GM21825 (cell line): ENCODE measurements around the gene TSPEAR.
"Not testable (repeated sequence)": the region's sequence is repeated elsewhere in the genome, so short reads cannot be mapped to it uniquely, and the experiment has no call there.

Source experiments
- ATAC-seq: cut with Tn5 transposase; IDR thresholded peaks from one replicate; pipeline ENCODE4 v1.9.1; 2021; ENCODE audit warnings: mild to moderate bottlenecking, moderate library complexity; ENCODE audit not compliant: unreplicated experiment

Gene TSPEAR

DNA sequence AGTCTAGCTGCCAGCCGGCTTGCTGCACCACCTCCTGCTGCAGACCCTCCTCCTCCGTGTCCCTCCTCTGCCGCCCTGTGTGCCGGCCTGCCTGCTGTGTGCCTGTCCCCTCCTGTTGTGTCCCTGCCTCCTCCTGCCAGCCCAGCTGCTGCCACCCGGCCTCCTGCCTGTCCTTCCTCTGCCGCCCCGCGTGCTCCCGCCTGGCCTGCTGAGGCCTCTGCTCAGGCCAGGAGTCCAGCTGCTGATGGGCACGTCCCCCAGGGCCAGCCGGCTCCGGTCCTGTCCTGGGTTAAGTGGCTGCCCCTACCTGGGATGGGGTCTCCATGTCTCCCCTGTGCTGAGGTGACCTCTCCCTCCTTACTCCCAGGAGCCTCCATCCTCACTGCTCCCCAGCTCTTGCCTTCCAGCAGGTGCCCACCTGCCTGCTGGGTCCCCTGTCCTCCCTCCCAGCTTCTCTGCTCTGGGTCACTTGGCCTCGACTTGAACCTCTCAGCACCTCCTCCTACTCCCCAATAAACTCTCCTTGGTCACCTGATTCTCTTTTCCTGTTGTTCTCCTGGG lies 98.6 kb downstream of the TSPEAR start:
- ATAC-seq, result no peak

DNA sequence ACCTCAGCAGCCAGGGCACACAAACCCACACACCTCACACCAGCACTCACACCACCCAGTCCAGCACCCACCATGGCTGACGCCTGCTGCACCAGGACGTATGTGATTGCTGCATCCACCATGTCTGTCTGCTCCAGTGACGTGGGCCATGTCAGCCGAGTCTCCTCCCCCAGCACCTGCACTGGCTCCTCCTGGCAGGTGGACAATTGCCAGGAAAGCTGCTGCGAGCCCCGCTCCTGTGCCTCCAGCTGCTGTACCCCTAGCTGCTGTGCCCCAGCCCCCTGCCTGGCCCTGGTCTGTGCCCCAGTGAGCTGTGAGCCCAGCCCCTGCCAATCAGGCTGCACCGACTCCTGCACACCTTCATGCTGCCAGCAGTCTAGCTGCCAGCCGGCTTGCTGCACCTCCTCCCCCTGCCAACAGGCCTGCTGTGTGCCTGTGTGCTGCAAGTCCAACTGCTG lies 99.3 kb downstream of the TSPEAR start, which contains the start of gene KRTAP10-8:
TSS of gene KRTAP10-8 (plus strand) at position 51 of the 458 bp plus-strand sequence. CDS start at position 73, 22 bp downstream.
- no peak for ATAC-seq

- ATAC-seq, result no peak
These were observed 99.8 kb downstream of the TSPEAR start for GRCh38 chr21:44611551-44611950.

- not testable (repeated sequence) for ATAC-seq
These were observed 101.1 kb downstream of the TSPEAR start for GRCh38 chr21:44610157-44610843.

DNA sequence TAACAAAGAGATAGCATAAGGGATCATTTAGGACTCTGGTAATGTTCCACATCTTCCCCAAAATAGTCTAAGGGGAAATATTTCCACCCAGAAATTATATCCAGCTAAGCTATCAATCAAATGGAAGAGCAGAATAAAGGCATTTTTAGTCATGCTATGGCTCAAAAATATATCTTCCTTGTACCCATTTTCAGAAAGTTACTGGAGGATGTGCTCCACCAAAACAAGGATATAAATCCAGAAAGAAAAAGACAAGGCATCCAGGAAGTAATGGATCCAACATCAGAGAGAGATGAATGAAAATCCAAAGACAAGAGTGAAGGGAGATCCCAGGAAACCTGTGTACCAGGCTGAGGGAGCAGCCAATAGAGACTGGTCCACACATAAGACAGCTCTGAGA lies 102.2 kb downstream of the TSPEAR start:
- ATAC-seq, result no peak

GRCh38 chr21:44606495-44606894 lies 104.9 kb downstream of the TSPEAR start:
- ATAC-seq, result no peak

GRCh38 chr21:44603911-44604310 lies 107.5 kb downstream of the TSPEAR start:
- ATAC-seq, result no peak

DNA sequence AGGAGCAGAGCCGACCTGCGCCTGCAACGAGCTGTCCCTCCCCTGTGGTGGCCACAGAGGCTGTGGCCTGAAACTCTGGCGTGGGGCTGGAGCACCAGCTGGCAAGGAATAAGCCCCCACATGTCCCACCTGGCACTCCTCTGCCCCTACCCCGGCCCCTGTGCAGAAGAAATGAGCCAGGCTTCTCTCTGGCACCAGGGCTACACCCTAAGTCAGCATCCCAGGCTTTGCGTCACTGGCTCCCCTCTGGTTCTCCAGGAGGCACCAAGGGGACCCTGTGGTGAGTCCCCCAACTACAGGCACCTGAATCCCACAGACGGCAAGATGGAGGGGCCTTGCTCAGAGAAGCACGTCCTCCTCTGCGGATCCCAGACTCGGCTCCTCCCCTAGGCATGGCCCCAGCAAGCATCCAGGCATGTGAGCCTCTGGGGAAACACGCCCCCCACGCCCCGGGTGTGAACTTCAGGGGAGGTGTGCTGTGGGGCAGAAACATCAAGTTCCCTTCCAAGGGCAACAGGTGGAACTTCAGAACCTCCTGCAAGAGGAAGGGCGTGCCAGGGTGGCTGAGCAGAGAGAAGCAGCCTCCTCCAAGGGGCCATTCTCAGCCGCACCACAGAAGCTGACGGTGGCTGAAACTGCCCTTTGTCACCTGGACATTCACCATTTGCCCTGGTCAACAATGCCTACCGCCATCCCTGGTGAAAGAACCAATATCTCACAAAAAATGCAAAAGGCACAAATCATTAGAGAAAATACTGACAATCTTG lies 108.1 kb downstream of the TSPEAR start:
- no peak for ATAC-seq

- no peak for ATAC-seq
These were observed 108.9 kb downstream of the TSPEAR start for GRCh38 chr21:44602463-44602850.

DNA sequence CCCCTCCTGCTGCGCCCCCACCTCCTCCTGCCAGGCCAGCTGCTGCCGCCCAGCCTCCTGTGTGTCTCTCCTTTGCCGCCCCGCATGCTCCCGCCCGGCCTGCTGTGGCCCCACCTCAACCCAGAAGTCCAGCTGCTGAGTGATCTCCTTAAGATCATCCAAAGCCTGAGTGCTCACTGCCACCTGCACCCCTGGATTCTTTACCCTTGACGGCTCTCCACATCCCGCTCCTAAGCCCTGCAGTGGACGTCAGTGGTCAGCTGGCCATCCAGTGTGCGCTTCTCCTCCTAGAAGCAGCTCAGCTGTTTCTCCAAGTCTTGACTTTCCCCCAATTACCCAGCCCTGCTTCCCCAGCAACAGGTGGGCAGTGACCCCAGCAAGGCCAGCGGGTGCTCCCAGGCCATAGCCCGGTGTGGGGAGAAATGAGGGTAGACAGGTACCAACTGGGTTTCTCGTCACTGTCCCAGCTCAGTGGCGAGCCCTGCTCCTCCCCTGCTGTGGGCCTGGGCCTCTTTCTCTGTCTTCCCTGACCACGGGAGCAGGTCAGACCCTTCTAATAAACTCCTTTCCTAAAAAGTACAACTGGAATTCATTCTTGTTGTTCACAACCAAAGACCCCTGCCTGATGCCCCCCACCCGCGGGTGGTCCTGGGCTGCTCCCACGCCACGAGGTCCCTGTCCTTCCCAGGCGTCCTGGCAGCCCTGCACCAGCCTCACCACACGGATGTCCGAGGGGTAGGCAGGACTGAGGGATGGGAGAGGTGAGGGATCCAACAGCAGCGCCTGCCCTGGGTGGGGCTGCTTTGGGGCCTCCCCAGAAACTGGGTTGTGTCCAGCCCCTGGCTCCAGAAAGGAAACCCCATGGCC lies 109.5 kb downstream of the TSPEAR start:
- no peak for ATAC-seq

DNA sequence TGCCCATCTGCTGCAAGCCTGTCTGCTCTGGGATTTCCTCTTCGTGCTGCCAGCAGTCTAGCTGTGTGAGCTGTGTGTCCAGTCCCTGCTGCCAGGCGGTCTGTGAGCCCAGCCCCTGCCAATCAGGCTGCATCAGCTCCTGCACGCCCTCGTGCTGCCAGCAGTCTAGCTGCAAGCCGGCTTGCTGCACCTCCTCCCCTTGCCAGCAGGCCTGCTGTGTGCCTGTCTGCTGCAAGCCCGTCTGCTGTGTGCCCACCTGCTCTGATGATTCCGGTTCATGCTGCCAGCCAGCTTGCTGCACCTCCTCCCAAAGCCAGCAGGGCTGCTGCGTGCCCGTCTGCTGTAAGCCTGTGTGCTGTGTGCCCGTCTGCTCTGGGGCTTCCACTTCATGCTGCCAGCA lies 110.3 kb downstream of the TSPEAR start:
- ATAC-seq, result not testable (repeated sequence)

DNA sequence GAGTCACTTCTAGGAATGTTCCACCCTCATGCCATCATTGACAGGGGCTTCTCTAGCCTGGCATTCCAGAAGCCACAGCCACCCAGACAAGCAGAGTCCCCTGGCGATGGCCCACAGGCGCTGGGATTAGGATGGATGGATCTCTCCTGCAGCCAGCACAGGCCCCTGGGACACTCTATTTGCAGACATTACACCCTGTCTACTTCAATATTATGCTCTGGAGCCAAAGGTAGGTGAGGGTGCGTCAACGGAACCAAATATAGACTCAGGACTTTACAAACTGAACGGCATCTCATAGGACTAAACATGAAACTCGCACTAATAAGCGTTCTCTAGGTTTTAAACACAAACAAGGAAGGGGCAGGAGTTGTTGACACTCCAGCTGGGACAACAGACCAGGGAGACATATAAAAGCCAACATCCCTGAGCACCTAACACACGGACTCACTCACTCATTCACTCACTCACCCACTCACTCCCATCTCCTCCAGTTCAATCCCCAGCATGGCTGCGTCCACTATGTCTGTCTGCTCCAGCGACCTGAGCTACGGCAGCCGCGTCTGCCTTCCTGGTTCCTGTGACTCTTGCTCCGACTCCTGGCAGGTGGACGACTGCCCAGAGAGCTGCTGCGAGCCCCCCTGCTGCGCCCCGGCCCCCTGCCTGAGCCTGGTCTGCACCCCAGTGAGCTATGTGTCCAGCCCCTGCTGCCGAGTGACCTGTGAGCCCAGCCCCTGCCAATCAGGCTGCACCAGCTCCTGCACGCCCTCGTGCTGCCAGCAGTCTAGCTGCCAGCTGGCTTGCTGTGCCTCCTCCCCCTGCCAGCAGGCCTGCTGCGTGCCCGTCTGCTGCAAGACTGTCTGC lies 111.0 kb downstream of the TSPEAR start, which contains the start of gene KRTAP10-7:
TSS of gene KRTAP10-7 (plus strand) at position 480 of the 861 bp plus-strand sequence. CDS start at position 505, 25 bp downstream.
- ATAC-seq, result not testable (repeated sequence)

DNA sequence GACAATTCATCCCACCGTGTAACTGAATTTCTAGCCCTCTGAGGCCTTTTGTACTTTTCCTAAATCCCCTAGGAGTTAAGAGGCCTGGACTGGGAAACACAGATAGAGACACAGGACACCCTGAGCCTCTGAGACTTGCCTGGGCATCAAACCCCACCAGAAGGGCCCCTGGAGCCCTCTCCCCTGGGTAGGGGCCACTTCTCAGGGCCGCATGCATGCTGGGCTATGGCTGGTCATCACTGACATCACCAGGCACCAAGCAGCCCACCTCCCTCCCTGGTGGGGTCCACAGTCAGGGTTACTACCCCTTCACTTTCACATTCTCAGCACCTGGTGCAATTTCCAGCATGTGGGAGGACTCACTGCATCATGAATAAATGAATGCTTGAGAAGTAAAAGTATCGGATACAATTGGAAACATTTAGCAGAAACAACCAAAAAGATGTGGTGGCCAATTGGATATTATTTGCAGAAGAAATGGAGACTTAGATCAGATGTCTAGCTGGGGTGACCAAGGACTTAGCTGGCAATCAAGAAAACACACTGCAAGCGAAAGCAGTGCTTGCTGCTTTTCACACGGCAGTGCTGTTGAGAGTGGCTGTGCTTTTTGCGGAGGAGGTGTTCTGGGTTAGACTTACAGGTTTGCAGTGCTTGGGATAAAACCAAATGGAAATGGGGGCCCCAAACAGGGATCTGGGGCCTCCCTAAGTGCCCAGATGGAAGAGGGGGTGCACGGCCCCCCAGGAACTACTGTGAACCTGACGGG lies 111.9 kb downstream of the TSPEAR start:
- no peak for ATAC-seq

- ATAC-seq, result no peak
These were observed 113.3 kb downstream of the TSPEAR start for GRCh38 chr21:44598061-44598460.

DNA sequence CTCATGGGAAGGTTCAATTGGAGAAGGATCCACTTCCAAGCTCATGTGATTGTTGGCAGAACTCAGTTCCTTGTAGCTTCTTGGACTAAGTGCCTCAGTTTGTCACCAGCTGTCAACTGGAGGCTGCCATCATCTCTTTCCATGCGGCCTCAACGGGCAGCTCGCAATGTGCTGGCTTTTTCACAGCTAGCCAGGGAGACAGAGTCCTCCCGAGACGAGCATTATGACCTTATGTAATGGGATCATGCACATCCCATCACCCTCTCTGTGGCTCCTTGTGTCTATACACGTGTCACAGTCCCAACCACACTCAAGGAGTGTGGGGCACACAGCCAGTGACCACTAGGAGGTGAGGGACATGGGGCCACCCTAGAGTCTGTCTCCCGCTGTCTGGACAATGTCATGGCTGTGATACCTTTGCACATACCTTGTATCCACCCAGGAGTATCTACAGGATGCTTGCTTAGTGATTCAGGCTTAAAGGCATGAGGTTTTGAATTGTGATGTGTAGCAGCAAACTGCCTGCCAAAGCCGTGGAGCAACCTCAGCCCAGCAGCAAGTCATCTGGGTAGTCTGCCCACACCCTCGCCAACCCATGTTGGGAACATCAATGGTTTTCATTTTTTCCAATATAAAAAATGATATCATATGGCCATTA lies 115.2 kb downstream of the TSPEAR start:
- no peak for ATAC-seq

DNA sequence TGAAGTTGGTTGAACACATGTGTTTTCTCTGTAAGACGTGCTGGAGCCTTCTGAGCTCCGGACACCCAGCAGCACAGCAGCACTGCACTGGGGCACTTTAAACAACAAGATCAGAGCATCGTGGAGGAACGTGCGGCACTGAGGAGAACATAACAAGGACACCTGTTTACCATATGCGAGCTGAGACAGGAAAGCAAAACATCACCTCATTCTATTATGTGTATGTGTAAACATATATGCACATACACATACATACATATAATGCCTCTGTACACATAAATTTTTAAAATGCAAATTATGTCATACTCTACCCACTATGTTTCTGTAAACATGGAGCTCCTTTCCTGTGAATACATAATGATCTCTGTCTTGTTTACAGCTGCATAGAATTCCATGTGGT lies 115.8 kb downstream of the TSPEAR start:
- ATAC-seq, result no peak

GRCh38 chr21:44594406-44594916 lies 116.9 kb downstream of the TSPEAR start:
- no peak for ATAC-seq
